HL-60 (cell line): ENCODE measurements around the gene FOXO4.

Experiments used
- TF ChIP-seq, protein P1 (sequence below): IDR thresholded peaks from one replicate; pipeline ENCODE4 v1.5.1; 2011; ENCODE audit warnings: low read length, control low read depth, inconsistent platforms; ENCODE audit not compliant: insufficient read depth
- TF ChIP-seq, protein P2 (sequence below): IDR thresholded peaks from 2 replicates; pipeline ENCODE4 v1.6.1; 2012; ENCODE audit warnings: low read depth; ENCODE audit not compliant: insufficient replicate concordance

DNA sequence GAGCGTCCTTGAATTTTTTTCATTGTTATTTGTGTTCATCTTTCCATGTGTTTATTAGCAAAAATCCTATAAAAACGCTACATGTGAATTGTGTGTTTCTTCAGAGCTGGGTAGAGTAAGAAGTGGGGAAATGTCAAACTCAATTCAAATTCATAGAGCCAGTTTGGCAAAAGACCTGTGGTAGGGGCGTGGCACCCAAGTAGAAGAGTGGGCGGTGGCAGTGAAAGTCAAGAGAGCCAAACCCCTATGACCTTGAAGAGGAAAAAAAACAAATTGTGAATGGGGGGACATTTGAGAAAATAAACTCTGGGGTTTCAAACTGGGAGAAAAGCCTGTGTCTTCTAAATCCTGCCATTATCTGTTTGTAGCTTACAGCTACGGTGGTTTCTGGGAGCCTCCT is 4.4 kb upstream of the FOXO4 start:
- TF ChIP-seq, protein P1, sequence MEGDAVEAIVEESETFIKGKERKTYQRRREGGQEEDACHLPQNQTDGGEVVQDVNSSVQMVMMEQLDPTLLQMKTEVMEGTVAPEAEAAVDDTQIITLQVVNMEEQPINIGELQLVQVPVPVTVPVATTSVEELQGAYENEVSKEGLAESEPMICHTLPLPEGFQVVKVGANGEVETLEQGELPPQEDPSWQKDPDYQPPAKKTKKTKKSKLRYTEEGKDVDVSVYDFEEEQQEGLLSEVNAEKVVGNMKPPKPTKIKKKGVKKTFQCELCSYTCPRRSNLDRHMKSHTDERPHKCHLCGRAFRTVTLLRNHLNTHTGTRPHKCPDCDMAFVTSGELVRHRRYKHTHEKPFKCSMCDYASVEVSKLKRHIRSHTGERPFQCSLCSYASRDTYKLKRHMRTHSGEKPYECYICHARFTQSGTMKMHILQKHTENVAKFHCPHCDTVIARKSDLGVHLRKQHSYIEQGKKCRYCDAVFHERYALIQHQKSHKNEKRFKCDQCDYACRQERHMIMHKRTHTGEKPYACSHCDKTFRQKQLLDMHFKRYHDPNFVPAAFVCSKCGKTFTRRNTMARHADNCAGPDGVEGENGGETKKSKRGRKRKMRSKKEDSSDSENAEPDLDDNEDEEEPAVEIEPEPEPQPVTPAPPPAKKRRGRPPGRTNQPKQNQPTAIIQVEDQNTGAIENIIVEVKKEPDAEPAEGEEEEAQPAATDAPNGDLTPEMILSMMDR = no peak
- TF ChIP-seq, protein P2, sequence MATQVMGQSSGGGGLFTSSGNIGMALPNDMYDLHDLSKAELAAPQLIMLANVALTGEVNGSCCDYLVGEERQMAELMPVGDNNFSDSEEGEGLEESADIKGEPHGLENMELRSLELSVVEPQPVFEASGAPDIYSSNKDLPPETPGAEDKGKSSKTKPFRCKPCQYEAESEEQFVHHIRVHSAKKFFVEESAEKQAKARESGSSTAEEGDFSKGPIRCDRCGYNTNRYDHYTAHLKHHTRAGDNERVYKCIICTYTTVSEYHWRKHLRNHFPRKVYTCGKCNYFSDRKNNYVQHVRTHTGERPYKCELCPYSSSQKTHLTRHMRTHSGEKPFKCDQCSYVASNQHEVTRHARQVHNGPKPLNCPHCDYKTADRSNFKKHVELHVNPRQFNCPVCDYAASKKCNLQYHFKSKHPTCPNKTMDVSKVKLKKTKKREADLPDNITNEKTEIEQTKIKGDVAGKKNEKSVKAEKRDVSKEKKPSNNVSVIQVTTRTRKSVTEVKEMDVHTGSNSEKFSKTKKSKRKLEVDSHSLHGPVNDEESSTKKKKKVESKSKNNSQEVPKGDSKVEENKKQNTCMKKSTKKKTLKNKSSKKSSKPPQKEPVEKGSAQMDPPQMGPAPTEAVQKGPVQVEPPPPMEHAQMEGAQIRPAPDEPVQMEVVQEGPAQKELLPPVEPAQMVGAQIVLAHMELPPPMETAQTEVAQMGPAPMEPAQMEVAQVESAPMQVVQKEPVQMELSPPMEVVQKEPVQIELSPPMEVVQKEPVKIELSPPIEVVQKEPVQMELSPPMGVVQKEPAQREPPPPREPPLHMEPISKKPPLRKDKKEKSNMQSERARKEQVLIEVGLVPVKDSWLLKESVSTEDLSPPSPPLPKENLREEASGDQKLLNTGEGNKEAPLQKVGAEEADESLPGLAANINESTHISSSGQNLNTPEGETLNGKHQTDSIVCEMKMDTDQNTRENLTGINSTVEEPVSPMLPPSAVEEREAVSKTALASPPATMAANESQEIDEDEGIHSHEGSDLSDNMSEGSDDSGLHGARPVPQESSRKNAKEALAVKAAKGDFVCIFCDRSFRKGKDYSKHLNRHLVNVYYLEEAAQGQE = no peak
